Uterus (tissue), 2 donors: ENCODE data around the gene THSD1.

ENCODE experiments used
- CTCF ChIP-seq, 4 experiments: fragments of 200-600 bp in 2 of 4; fragments of 450-650 bp in 2 of 4; sonication (generic) in 2 of 4; IDR thresholded peaks; one replicate each; pipeline ENCODE4 v1.5.1; 2016 to 2019; ENCODE audit warnings: antibody characterized with exemption in 4 of 4, mild to moderate bottlenecking in 2 of 4, moderate library complexity in 1 of 4
- POLR2A ChIP-seq, 2 donors: fragments of 450-650 bp; IDR thresholded peaks; one replicate each; pipeline ENCODE4 v1.6.1; 2016; ENCODE audit warnings: antibody characterized with exemption in 2 of 2, mild to moderate bottlenecking in 1 of 2, moderate library complexity in 1 of 2

GRCh38 chr13:52452470-52452869, 46.5 kb upstream of the THSD1 start:
- TF ChIP-seq CTCF (IDR thresholded peaks at IDR 0.05) (no peak), POLR2A (IDR thresholded peaks at IDR 0.05) (no peak)
